NCI-H748 (cell line): ENCODE data around the gene PITX1.
A peak's percentile ranks its signal among the peaks of the same experiment; 100 is the strongest.
"Not testable (repeated sequence)": the region's sequence is repeated elsewhere in the genome, so short reads cannot be mapped to it uniquely, and the experiment has no call there.

Source experiments
- DNase-seq: peaks from one replicate; lab custom pipeline; 2025; ENCODE audit not compliant: unreplicated experiment; lab: John Stamatoyannopoulos, UW

Gene PITX1

GRCh38 chr5:135011355-135012032 lies 22.5 kb downstream of the PITX1 start:
- DNase-seq: no peak

GRCh38 chr5:135010502-135011354 lies 23.3 kb downstream of the PITX1 start:
- no peak for DNase-seq

- no peak for DNase-seq
Observed at GRCh38 chr5:135009736-135010501, 24.1 kb downstream of the PITX1 start.

GRCh38 chr5:135008981-135009735 lies 24.9 kb downstream of the PITX1 start:
- DNase-seq: peak; percentile 82

GRCh38 chr5:135008556-135008955 lies 25.5 kb downstream of the PITX1 start:
- no peak for DNase-seq

- no peak for DNase-seq
Observed at GRCh38 chr5:135007749-135008363, 26.2 kb downstream of the PITX1 start.

- DNase-seq: no peak
Observed at GRCh38 chr5:135007305-135007704, 26.7 kb downstream of the PITX1 start.

- DNase-seq: no peak
Observed at GRCh38 chr5:135005076-135005475, 29.0 kb downstream of the PITX1 start.

GRCh38 chr5:135004376-135004775 lies 29.7 kb downstream of the PITX1 start:
- DNase-seq: no peak

- not testable (repeated sequence) for DNase-seq
Observed at GRCh38 chr5:134998068-134998467, 36.0 kb downstream of the PITX1 start.

- no peak for DNase-seq
Observed at GRCh38 chr5:134997015-134997414, 37.0 kb downstream of the PITX1 start.

- no peak for DNase-seq
Observed at GRCh38 chr5:134995850-134996402, 38.1 kb downstream of the PITX1 start.

GRCh38 chr5:134994560-134995156 lies 39.4 kb downstream of the PITX1 start:
- DNase-seq: no peak

- no peak for DNase-seq
Observed at GRCh38 chr5:134993161-134993560, 40.9 kb downstream of the PITX1 start.

GRCh38 chr5:134992148-134992547 lies 41.9 kb downstream of the PITX1 start:
- no peak for DNase-seq

- DNase-seq: not testable (repeated sequence)
Observed at GRCh38 chr5:134990183-134990582, 43.8 kb downstream of the PITX1 start.

GRCh38 chr5:134989266-134989830 lies 44.7 kb downstream of the PITX1 start:
- DNase-seq: no peak

- no peak for DNase-seq
Observed at GRCh38 chr5:134982230-134982629, 51.8 kb downstream of the PITX1 start.

- no peak for DNase-seq
Observed at GRCh38 chr5:134979416-134979815, 54.6 kb downstream of the PITX1 start.
